Measurements from ENCODE around the gene IL1RAPL1. TPM values are rescaled to one million over a fixed set of nuclear protein-coding genes. Genes with fewer than 3 reads are reported as not detected.

Gene IL1RAPL1
- total RNA-seq, 1 donor from 2014 or later, result 3.6 TPM

- TF ChIP-seq, protein P1, sequence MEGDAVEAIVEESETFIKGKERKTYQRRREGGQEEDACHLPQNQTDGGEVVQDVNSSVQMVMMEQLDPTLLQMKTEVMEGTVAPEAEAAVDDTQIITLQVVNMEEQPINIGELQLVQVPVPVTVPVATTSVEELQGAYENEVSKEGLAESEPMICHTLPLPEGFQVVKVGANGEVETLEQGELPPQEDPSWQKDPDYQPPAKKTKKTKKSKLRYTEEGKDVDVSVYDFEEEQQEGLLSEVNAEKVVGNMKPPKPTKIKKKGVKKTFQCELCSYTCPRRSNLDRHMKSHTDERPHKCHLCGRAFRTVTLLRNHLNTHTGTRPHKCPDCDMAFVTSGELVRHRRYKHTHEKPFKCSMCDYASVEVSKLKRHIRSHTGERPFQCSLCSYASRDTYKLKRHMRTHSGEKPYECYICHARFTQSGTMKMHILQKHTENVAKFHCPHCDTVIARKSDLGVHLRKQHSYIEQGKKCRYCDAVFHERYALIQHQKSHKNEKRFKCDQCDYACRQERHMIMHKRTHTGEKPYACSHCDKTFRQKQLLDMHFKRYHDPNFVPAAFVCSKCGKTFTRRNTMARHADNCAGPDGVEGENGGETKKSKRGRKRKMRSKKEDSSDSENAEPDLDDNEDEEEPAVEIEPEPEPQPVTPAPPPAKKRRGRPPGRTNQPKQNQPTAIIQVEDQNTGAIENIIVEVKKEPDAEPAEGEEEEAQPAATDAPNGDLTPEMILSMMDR (IDR thresholded peaks at IDR 0.05; ENCODE audit: unreplicated experiment), result no peak
- Mint-ChIP-seq H3K27me3 (peaks cover 4% of the 10 kb centered on the region), H3K36me3 (ENCODE audit: insufficient read depth) (peaks cover 3% of the 10 kb centered on the region), H3K9me3 (ENCODE audit: low read depth) (peaks cover 7% of the 10 kb centered on the region), H3K4me1 (ENCODE audit: low read depth) (peaks cover 22% of the 10 kb centered on the region), H3K27ac (peak overlapping the region; percentile 65), H3K4me3 (ENCODE audit: low read depth) (no peak overlapping the region)
- DNase-seq (ENCODE audit: low spot score, unreplicated experiment), result no peak
These were observed 264.6 kb downstream of the IL1RAPL1 start for GRCh38 chrX:28851871-28852270.

DNA sequence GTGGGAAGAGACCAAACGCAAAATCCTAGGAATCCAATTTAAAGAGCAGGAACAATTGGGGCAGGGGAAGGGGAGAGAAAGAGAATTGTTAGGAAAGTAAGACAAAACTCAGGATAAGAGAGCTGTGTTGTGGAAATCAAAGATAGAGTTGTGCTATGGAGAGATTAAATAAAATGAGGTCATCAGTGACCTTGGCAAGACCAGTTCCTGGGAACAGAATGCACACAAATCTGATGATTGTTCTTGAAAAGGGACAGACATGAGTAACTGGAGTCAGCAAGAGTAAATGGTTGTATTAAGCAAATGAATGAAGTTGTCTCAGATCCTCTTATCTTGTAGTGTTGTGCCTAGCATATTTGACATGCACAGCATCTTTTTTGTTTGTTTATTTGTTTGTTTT, 267.4 kb downstream of the IL1RAPL1 start:
- H3K27ac Mint-ChIP-seq, result no peak overlapping the region
- peaks cover 21% of the 10 kb centered on the region for H3K4me1 Mint-ChIP-seq (ENCODE audit: low read depth)
- no peaks in the 10 kb centered on the region for H3K27me3 Mint-ChIP-seq
- TF ChIP-seq, protein P1 (IDR thresholded peaks at IDR 0.05; ENCODE audit: unreplicated experiment), result no peak
- H3K4me3 Mint-ChIP-seq (ENCODE audit: low read depth), result no peak overlapping the region
- H3K36me3 Mint-ChIP-seq (ENCODE audit: insufficient read depth), result peaks cover 3% of the 10 kb centered on the region
- DNase-seq (ENCODE audit: low spot score, unreplicated experiment), result no peak
- H3K9me3 Mint-ChIP-seq (ENCODE audit: low read depth), result peaks cover 7% of the 10 kb centered on the region

DNA sequence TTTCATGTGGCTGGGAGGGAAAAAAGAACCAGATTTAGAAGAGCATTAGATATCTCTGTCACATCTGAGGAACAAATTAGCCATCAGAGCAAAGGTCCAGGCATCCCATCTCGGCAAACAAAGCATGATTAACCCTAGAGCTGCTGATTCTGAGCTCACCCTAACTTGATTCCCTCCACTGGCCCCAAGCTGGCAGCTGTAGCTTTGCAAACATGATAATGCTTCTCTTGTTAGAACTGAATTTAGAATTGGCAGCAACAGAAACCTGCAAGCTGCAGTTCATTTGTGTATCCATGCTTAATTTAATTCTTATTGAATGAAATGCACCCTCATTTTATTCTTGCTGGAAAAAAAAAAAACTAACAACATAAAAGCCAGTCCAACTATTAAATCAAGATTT, 289.2 kb downstream of the IL1RAPL1 start:
- Mint-ChIP-seq H3K9me3 (ENCODE audit: low read depth) (peaks cover 3% of the 10 kb centered on the region), H3K4me1 (ENCODE audit: low read depth) (no peaks in the 10 kb centered on the region)

GRCh38 chrX:28876901-28877300, 289.7 kb downstream of the IL1RAPL1 start:
- no peak for DNase-seq (ENCODE audit: low spot score, unreplicated experiment)
- H3K9me3 Mint-ChIP-seq (ENCODE audit: low read depth), result peaks cover 8% of the 10 kb centered on the region
- TF ChIP-seq, protein P1 (IDR thresholded peaks at IDR 0.05; ENCODE audit: unreplicated experiment), result no peak
- no peak overlapping the region for H3K4me3 Mint-ChIP-seq (ENCODE audit: low read depth)
- H3K36me3 Mint-ChIP-seq (ENCODE audit: insufficient read depth), result no peaks in the 10 kb centered on the region
- H3K27ac Mint-ChIP-seq, result no peak overlapping the region
- H3K4me1 Mint-ChIP-seq (ENCODE audit: low read depth), result no peaks in the 10 kb centered on the region
- H3K27me3 Mint-ChIP-seq, result no peaks in the 10 kb centered on the region

More for the DNA sequence above, 289.2 kb downstream of the IL1RAPL1 start:
- DNase-seq (ENCODE audit: low spot score, unreplicated experiment), result no peak
- TF ChIP-seq, protein P1 (IDR thresholded peaks at IDR 0.05; ENCODE audit: unreplicated experiment), result no peak
- H3K36me3 Mint-ChIP-seq (ENCODE audit: insufficient read depth), result no peaks in the 10 kb centered on the region
- no peaks in the 10 kb centered on the region for H3K27me3 Mint-ChIP-seq
- H3K27ac Mint-ChIP-seq, result no peak overlapping the region
- H3K4me3 Mint-ChIP-seq (ENCODE audit: low read depth), result no peak overlapping the region

- TF ChIP-seq, protein P1 (IDR thresholded peaks at IDR 0.05; ENCODE audit: unreplicated experiment), result no peak
- no peak for DNase-seq (ENCODE audit: low spot score, unreplicated experiment)
- H3K36me3 Mint-ChIP-seq (ENCODE audit: insufficient read depth), result no peaks in the 10 kb centered on the region
- no peak overlapping the region for H3K27ac Mint-ChIP-seq
- no peaks in the 10 kb centered on the region for H3K4me1 Mint-ChIP-seq (ENCODE audit: low read depth)
- H3K9me3 Mint-ChIP-seq (ENCODE audit: low read depth), result peaks cover 8% of the 10 kb centered on the region
- no peaks in the 10 kb centered on the region for H3K27me3 Mint-ChIP-seq
- H3K4me3 Mint-ChIP-seq (ENCODE audit: low read depth), result no peak overlapping the region
These were observed 292.9 kb downstream of the IL1RAPL1 start for GRCh38 chrX:28880136-28880535.
